Activated CD4-positive, alpha-beta memory T cell treated with anti-CD3 and anti-CD28 coated beads, Interleukin-2, amount 10 ng/mL, durations not matched to agents 7 days and 5 days (primary cell): ENCODE results near the gene KCNN3. TPM values are rescaled to one million over a fixed set of nuclear protein-coding genes. Genes with fewer than 3 reads are reported as not detected.

ENCODE experiments used
- CTCF ChIA-PET: fragments of 350-600 bp; sonication (Branson Sonifier 250); formaldehyde crosslinking; loops from one replicate; lab custom pipeline; 2021; ENCODE audit warnings: antibody characterized with exemption, inconsistent platforms; lab: Charles Lee
- POLR2A ChIA-PET: fragments of 350-600 bp; sonication (Branson Sonifier 250); formaldehyde crosslinking; loops from one replicate; lab custom pipeline; 2021; ENCODE audit warnings: antibody characterized with exemption; lab: Charles Lee
- DNase-seq: peaks from one replicate; pipeline ENCODE4 v3.0.0-alpha.2; 2020
- H3K27ac Mint-ChIP-seq: one replicate; pipeline ENCODE4 v1.8.0; 2021; ENCODE audit warnings: mild to moderate bottlenecking, mixed read lengths
- H3K27me3 Mint-ChIP-seq: one replicate; pipeline ENCODE4 v1.8.0; 2021; ENCODE audit warnings: mixed read lengths
- H3K36me3 Mint-ChIP-seq: one replicate; pipeline ENCODE4 v1.8.0; 2021; ENCODE audit warnings: low read depth, mixed read lengths
- H3K4me1 Mint-ChIP-seq: one replicate; pipeline ENCODE4 v1.8.0; 2021; ENCODE audit warnings: mixed read lengths
- H3K4me3 Mint-ChIP-seq: one replicate; pipeline ENCODE4 v1.8.0; 2021; ENCODE audit warnings: mild to moderate bottlenecking, mixed read lengths
- H3K9me3 Mint-ChIP-seq: one replicate; pipeline ENCODE4 v1.8.0; 2021; ENCODE audit warnings: mixed read lengths
- total RNA-seq, 2 experiments: library from RNA; stranded (reverse); gene quantifications; one replicate each; pipeline ENCODE4 v1.2.3, GENCODE V29; 2021

KCNN3 gene
- total RNA-seq, 2 experiments from 2014 or later, result 0.10 TPM; not detected in 1

DNA sequence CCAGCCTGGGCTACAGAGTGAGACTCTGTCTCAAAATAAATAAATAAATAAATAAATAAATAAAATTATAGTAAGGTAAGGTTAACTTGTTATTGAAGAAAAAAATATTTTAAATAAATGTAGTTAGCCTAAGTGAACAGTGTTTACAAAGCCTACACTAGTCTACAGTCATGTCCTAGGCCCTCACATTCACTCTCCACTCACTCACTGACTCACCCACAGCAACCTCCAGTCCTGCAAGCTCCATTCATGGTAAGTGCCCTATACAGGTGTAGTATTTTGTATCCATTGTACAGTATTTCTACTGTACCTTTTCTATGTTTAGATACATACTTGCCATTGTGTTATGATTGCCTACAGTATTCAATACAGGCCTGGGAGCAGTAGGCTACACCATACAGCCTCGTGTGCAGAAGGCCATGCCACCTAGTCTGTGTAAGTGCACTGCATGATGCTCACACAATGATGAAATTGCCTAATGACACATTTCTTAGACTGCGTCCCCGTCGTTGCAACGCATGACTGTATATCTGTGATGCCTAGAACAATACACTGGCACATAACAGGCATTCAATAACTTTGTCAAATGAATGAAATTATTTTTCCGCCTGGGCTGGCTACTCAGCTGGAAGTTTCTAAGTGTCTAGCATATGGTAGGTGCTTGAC, 14.8 kb downstream of the KCNN3 start:
- H3K4me3 Mint-ChIP-seq, result no peak overlapping the region
- H3K27me3 Mint-ChIP-seq, result peaks cover 16% of the 10 kb centered on the region
- no peak for DNase-seq
- peaks cover 8% of the 10 kb centered on the region for H3K4me1 Mint-ChIP-seq
- no peaks in the 10 kb centered on the region for H3K9me3 Mint-ChIP-seq
- H3K27ac Mint-ChIP-seq, result no peak overlapping the region
- no peaks in the 10 kb centered on the region for H3K36me3 Mint-ChIP-seq
- POLR2A ChIA-PET, result no interaction called here
- CTCF ChIA-PET, result no interaction called here

DNA sequence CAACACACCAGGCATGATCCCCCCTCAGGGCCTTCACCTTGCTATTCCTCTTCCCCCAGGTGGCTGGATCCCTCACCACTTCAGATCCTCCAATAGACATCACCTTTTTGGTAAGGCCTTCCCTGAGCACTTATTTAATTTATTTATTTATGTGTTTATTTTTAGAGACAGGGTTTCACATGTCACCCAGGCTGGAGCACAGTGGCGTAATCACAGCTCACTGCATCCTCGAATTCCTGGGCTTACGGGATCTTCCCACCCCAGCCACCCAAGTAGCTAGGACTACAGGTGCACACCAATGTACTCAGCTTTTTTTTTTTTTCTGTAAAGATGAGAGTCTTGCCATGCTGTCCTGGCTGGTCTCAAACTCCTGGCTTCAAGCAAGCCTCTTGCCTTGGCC, 17.2 kb downstream of the KCNN3 start:
- no peaks in the 10 kb centered on the region for H3K9me3 Mint-ChIP-seq
- H3K4me1 Mint-ChIP-seq, result peaks cover 9% of the 10 kb centered on the region
- DNase-seq, result no peak
- ChIA-PET POLR2A (no interaction called here), CTCF (no interaction called here)
- H3K4me3 Mint-ChIP-seq, result no peak overlapping the region
- H3K27ac Mint-ChIP-seq, result no peak overlapping the region
- no peaks in the 10 kb centered on the region for H3K36me3 Mint-ChIP-seq
- peaks cover 23% of the 10 kb centered on the region for H3K27me3 Mint-ChIP-seq

DNA sequence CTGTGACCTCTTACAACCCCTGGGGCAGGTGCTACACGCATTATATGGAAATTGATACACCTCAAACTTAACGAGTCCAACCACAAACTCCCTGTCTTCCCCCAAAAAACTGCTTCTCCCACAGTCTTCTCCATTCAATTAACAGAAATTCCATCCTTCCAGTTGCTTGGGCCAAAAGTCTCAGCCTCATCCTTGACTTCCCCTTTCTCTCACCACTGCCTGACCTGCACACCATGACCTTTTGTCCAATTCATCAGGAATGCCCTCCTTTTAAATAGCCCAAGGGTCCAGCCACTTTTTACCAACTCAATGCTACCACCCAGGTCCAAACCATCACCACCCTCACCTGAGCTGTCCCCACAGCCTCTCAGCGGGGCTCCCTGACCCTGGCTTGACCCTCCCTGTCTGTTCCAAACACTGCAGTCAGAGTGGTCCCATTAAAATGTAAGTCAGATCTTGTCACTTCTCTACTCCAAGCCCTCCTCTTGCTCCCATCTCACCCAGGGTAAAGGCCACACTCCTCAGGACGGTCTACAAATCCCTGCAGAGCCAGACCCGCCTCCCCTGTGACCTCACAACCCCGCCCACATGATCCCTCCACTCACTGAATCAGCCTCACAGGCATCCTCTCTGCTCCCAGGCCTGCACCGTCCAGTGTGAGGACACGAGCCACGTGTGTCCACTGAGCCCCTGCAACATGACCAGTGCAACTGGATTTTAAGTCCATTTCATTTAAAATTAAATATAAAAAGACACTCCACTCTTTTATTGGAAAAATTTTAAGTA, 18.5 kb downstream of the KCNN3 start:
- H3K4me3 Mint-ChIP-seq, result no peak overlapping the region
- H3K27me3 Mint-ChIP-seq, result peaks cover 21% of the 10 kb centered on the region
- peaks cover 7% of the 10 kb centered on the region for H3K4me1 Mint-ChIP-seq
- no peaks in the 10 kb centered on the region for H3K9me3 Mint-ChIP-seq
- CTCF ChIA-PET, result interaction anchor here (0.7 kb wide), 1 partner anchor 122 kb away, joined by 3 read pairs; no protein-coding TSS in a partner anchor
- no peak overlapping the region for H3K27ac Mint-ChIP-seq
- no peak for DNase-seq
- H3K36me3 Mint-ChIP-seq, result no peaks in the 10 kb centered on the region
- POLR2A ChIA-PET, result interaction anchor here (0.9 kb wide), 1 partner anchor 206 kb away, joined by 3 read pairs; no protein-coding TSS in a partner anchor

DNA sequence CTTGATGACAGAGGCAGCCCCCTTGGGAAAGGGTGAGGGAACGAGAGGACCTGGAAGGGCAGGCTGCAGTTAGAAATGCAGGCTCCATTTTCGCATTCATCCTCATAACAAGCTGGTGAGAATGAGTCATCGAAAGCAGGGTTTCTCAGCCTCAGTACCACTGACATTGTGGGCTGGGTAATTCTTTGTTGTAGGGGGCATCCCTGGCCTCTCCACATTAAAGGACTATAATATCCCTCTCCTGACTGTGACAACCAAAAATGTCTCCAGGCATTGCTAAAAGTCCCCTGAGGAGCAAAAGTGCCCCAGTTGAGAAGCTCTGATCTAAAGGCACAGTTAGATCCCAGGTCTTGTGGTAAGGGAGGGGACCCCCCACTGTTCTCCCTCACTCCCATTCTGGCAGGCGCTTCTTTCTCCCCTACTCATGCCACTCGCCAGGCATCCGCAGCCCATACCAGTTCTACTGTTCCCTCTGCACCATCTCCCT, 20.4 kb downstream of the KCNN3 start:
- POLR2A ChIA-PET, result no interaction called here
- CTCF ChIA-PET, result interaction anchor here (0.7 kb wide), 1 partner anchor 13 kb away, joined by 3 read pairs; no protein-coding TSS in a partner anchor
- H3K36me3 Mint-ChIP-seq, result no peaks in the 10 kb centered on the region
- H3K9me3 Mint-ChIP-seq, result no peaks in the 10 kb centered on the region
- no peak for DNase-seq
- no peak overlapping the region for H3K27ac Mint-ChIP-seq
- peaks cover 7% of the 10 kb centered on the region for H3K4me1 Mint-ChIP-seq
- H3K4me3 Mint-ChIP-seq, result no peak overlapping the region
- peaks cover 21% of the 10 kb centered on the region for H3K27me3 Mint-ChIP-seq

DNA sequence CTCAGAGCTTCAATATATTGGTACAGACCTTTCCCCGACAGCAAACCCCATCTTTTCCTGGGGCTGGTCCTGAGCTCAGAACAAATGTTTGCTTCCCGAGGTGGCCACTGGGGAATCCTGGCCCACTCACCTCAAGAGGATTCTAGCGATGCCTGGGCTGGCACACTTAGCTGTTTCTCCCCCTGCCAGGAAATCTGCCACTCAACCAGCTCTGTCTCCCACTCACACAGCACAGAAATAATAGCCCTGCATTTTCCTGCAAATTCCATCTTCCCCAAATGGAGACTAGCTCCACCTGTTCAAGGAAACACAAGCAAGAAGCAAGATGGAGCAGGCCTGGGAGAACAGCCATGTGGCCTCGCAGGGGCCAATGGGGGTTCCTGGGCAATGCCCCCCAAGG, 21.1 kb downstream of the KCNN3 start:
- POLR2A ChIA-PET, result no interaction called here
- DNase-seq, result no peak
- Mint-ChIP-seq H3K4me1 (peaks cover 7% of the 10 kb centered on the region), H3K4me3 (no peak overlapping the region), H3K27ac (no peak overlapping the region), H3K9me3 (no peaks in the 10 kb centered on the region), H3K36me3 (no peaks in the 10 kb centered on the region), H3K27me3 (peaks cover 21% of the 10 kb centered on the region)
- CTCF ChIA-PET, result interaction anchor here (0.7 to 1.0 kb wide), 2 partner anchors 11 to 12 kb away, joined by 3 to 4 read pairs; no protein-coding TSS in a partner anchor

DNA sequence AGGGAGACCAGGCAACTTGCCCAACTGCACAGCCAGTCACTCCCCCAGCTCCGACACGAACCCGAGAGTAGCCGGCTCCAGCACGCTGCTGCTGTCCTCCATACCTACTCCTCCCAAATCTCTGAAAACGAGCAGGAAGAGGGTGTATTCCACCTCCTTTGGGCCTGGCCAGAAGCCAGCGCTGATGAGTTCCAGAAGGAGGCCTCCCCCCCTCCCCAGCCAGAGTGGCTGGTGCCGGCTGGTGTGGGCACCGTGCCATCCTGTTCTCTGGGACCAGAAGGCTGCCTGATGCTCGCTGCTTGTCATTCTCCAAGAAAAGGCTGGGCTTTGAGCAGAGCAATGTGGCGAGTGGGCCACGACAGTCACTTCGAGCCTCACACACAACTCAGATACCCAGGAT, 22.2 kb downstream of the KCNN3 start:
- Mint-ChIP-seq H3K36me3 (no peaks in the 10 kb centered on the region), H3K4me3 (no peak overlapping the region), H3K4me1 (peaks cover 7% of the 10 kb centered on the region), H3K27me3 (peaks cover 21% of the 10 kb centered on the region), H3K27ac (no peak overlapping the region), H3K9me3 (no peaks in the 10 kb centered on the region)
- ChIA-PET CTCF (no interaction called here), POLR2A (no interaction called here)
- DNase-seq, result no peak

DNA sequence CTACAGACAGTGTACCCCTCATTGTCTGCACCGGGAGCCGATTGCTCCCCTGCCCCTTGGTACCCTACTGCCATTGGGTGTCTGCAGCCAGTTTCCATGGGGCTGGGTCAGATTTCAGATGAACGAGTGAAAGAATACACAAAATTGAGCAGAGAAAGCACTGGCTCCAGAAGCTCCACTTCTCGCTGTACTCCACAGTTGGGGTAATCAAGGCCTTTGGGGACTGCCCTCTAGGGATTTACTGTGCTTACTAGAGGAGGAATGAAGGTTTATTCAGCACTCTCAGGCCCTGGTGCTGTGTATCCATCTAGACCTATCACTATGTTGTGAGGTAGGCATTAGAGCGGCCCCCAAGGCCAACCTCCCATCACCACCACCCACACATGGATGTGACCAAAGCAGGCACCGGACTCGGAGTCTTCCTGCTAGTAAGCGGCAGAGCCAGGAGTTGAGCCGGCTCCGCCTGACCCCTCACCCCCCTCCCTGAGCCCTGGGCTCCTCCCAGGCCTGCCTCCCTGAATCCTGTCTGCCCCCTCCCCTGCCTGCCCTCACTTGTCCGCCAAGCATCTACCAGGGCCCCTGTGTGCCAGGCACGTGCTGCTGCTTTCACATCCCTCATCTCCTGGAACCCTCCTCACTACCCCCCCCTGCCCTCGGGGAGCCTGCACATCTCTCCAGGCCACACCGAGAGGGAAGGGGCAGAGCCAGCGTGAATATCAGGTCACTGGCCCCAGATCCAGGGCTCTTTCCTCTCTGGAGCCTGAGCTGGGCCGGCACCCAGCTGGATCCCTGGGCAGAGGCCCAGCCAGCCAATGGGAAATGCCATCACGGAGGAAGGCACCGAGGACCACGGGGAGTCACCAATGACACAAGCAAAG, 23.3 kb downstream of the KCNN3 start:
- Mint-ChIP-seq H3K36me3 (no peaks in the 10 kb centered on the region), H3K27ac (no peak overlapping the region), H3K4me3 (no peak overlapping the region), H3K4me1 (peaks cover 7% of the 10 kb centered on the region), H3K27me3 (peaks cover 19% of the 10 kb centered on the region), H3K9me3 (no peaks in the 10 kb centered on the region)
- ChIA-PET POLR2A (no interaction called here), CTCF (no interaction called here)
- no peak for DNase-seq

DNA sequence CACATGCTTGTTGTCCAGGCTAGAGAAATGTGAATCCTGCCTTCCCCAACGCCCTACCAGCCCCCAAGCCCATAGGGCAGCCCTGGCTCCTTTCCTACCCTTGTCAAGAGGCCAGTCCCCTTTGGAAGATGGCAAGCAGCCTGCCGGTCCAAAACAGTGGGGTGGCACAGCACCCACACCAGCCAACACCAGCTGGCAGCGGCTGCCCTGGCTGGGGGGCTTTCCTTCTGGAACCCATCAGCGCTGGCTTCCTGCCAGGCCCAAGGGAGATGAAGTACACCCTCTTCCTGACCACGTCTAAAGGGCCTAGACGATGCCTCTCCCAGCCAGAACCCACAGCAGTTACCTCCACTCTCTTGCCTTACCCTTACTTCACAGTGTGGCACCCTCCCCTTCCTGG, 24.2 kb downstream of the KCNN3 start:
- no peak for DNase-seq
- Mint-ChIP-seq H3K27ac (no peak overlapping the region), H3K4me1 (peaks cover 7% of the 10 kb centered on the region), H3K4me3 (no peak overlapping the region), H3K36me3 (no peaks in the 10 kb centered on the region), H3K27me3 (peaks cover 14% of the 10 kb centered on the region), H3K9me3 (no peaks in the 10 kb centered on the region)
- POLR2A ChIA-PET, result no interaction called here
- CTCF ChIA-PET, result no interaction called here

DNA sequence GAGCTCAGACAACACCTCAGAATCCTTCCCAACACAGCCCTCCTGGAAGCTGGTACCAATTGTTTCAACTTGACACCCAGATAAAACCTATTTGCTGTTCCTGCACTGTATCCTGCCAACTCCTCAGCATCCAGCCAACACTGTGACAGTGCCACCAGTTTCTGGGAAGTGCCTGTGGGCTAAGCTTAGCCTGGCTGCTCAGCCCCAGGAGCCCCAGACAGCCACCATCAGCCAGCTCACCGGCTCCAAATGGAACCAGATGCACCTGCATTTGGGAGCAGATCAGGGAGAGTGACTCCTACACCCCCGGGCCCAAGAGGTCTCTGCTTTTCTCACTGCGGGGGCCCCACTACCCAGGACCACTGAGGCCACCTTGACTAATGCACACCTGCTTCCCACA, 24.9 kb downstream of the KCNN3 start:
- POLR2A ChIA-PET, result no interaction called here
- H3K27me3 Mint-ChIP-seq, result peaks cover 14% of the 10 kb centered on the region
- peaks cover 7% of the 10 kb centered on the region for H3K4me1 Mint-ChIP-seq
- no peaks in the 10 kb centered on the region for H3K36me3 Mint-ChIP-seq
- no peak for DNase-seq
- no peak overlapping the region for H3K27ac Mint-ChIP-seq
- H3K9me3 Mint-ChIP-seq, result no peaks in the 10 kb centered on the region
- H3K4me3 Mint-ChIP-seq, result no peak overlapping the region
- CTCF ChIA-PET, result interaction anchor here (0.6 kb wide), 1 partner anchor 60 kb away, joined by 3 read pairs; no protein-coding TSS in a partner anchor

DNA sequence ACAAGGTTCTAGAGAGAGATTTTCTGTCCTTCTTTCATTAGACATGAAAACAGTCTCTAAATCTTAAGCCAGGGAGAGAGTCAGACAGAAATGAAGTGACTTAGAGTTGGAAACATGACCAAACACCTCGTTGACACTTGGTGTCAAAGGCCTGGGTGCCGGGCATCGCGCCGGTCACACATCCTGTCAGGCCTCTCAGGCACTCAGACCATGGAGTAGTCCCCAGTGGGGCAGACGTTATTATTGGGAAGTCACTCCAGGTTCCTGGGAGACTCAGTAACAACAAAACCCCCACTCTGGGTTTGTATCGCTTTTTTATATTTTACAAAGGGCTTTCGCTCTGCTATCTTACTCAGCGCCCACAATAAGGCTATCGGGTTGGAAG, 25.8 kb downstream of the KCNN3 start:
- H3K4me3 Mint-ChIP-seq, result no peak overlapping the region
- no peaks in the 10 kb centered on the region for H3K9me3 Mint-ChIP-seq
- ChIA-PET POLR2A (no interaction called here), CTCF (no interaction called here)
- no peak overlapping the region for H3K27ac Mint-ChIP-seq
- peaks cover under 1% of the 10 kb centered on the region for H3K4me1 Mint-ChIP-seq
- peaks cover 10% of the 10 kb centered on the region for H3K27me3 Mint-ChIP-seq
- DNase-seq, result no peak
- no peaks in the 10 kb centered on the region for H3K36me3 Mint-ChIP-seq

DNA sequence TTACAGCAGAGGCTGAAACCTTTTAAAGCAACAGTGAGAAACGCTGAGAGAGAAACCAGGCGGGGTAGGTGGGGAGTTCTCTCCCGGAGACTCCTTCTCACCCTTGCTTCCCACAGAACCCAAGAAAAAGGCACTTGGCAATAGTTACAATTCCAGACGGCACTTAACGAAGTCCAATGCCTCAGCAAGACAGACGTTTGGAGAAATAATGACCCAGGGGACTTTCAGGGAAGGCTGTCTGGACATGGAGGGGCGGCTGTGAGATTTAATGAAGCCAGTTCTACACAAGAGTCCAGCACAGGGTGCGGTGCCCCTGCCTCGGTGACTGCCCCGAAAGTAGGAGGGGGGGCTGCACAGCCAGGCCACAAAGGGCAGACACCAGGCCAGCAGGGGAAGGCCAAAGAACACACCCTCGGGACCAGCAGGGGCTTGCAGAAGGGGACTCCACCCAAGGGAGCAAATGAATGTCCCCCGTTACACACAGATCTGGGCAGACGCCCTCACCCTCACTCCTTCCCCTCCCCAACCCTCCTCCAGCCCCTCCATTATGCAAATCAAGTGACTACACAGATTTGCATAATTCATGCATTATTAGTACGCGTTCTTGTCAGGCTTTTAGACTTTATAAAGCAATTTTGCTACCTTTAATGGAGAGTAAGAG, 26.3 kb downstream of the KCNN3 start:
- CTCF ChIA-PET, result no interaction called here
- Mint-ChIP-seq H3K9me3 (no peaks in the 10 kb centered on the region), H3K4me1 (no peaks in the 10 kb centered on the region), H3K36me3 (no peaks in the 10 kb centered on the region), H3K27ac (no peak overlapping the region), H3K4me3 (no peak overlapping the region), H3K27me3 (peaks cover 9% of the 10 kb centered on the region)
- DNase-seq, result no peak
- POLR2A ChIA-PET, result no interaction called here

DNA sequence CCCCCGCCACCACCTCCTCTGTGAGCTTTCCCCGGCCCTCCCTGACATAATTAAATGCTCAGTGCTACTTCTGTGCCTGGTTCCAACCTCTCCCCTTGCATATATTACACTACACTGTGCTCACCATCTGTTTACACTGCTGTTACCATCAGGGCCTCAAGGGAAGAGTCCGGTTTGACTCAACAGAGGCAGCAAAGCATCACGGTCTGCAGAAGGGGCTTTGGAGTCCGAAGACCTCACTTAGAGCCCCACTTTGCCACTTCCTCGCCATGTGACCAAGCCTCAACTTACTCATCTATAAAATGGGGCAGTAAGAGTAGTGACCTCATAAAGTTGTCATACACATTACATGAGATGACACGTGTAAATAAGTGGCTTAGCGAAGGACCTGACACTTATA, 27.4 kb downstream of the KCNN3 start:
- Mint-ChIP-seq H3K4me1 (no peaks in the 10 kb centered on the region), H3K27ac (no peak overlapping the region), H3K9me3 (no peaks in the 10 kb centered on the region), H3K36me3 (no peaks in the 10 kb centered on the region), H3K27me3 (no peaks in the 10 kb centered on the region), H3K4me3 (no peak overlapping the region)
- CTCF ChIA-PET, result interaction anchor here (0.5 kb wide), 1 partner anchor 185 kb away, joined by 3 read pairs; no protein-coding TSS in a partner anchor
- no peak for DNase-seq
- POLR2A ChIA-PET, result no interaction called here
